ENCODE measurements around the gene DIDO1.
"Not testable (repeated sequence)": the region's sequence is repeated elsewhere in the genome, so short reads cannot be mapped to it uniquely, and the experiment has no call there.

DIDO1 gene

GRCh38 chr20:62925076-62925419 lies 1.3 kb downstream of the DIDO1 start:
- no peak for TF ChIP-seq CTCF (IDR thresholded peaks at IDR 0.05; ENCODE audit: low read length, missing control alignments)
- no peak for DNase-seq (ENCODE audit: low read depth)
- H3K4me3 ChIP-seq (replicated peaks; ENCODE audit: low read depth, low read length): peak overlapping the region; percentile 94

GRCh38 chr20:62924442-62925075 lies 1.7 kb downstream of the DIDO1 start:
- H3K4me3 ChIP-seq (replicated peaks; ENCODE audit: low read depth, low read length): peak overlapping the region; percentile 94
- DNase-seq (ENCODE audit: low read depth): peak; percentile 39
- no peak for TF ChIP-seq CTCF (IDR thresholded peaks at IDR 0.05; ENCODE audit: low read length, missing control alignments)

- TF ChIP-seq CTCF (IDR thresholded peaks at IDR 0.05; ENCODE audit: low read length, missing control alignments): no peak
- peak overlapping the region; percentile 94 for H3K4me3 ChIP-seq (replicated peaks; ENCODE audit: low read depth, low read length)
- no peak for DNase-seq (ENCODE audit: low read depth)
These were observed 2.5 kb downstream of the DIDO1 start for GRCh38 chr20:62923669-62924441.

GRCh38 chr20:62923059-62923668 lies 3.1 kb downstream of the DIDO1 start:
- DNase-seq (ENCODE audit: low read depth): peak; percentile 86
- H3K4me3 ChIP-seq (replicated peaks; ENCODE audit: low read depth, low read length): not testable (repeated sequence)

- no peak overlapping the region for H3K4me3 ChIP-seq (replicated peaks; ENCODE audit: low read depth, low read length)
- DNase-seq (ENCODE audit: low read depth): no peak
These were observed 3.8 kb downstream of the DIDO1 start for GRCh38 chr20:62922451-62922921.

GRCh38 chr20:62921119-62921687 lies 5.1 kb downstream of the DIDO1 start:
- peak; percentile 65 for TF ChIP-seq CTCF (IDR thresholded peaks at IDR 0.05; ENCODE audit: low read length, missing control alignments)

More at GRCh38 chr20:62922451-62922921, 3.8 kb downstream of the DIDO1 start:
- no peak for TF ChIP-seq CTCF (IDR thresholded peaks at IDR 0.05; ENCODE audit: low read length, missing control alignments)

GRCh38 chr20:62920039-62920645 lies 6.2 kb downstream of the DIDO1 start:
- H3K4me3 ChIP-seq (replicated peaks; ENCODE audit: low read depth, low read length): no peak overlapping the region
- TF ChIP-seq CTCF (IDR thresholded peaks at IDR 0.05; ENCODE audit: low read length, missing control alignments): no peak
- DNase-seq (ENCODE audit: low read depth): no peak

More at GRCh38 chr20:62921119-62921687, 5.1 kb downstream of the DIDO1 start:
- no peak overlapping the region for H3K4me3 ChIP-seq (replicated peaks; ENCODE audit: low read depth, low read length)
- peak; percentile 57 for DNase-seq (ENCODE audit: low read depth)
